Neural progenitor cell (in vitro differentiated cells): ENCODE data around the gene PCDH9. TPM values are rescaled to one million over a fixed set of nuclear protein-coding genes. Genes with fewer than 3 reads are reported as not detected.
A peak's percentile ranks its signal among the peaks of the same experiment; 100 is the strongest.

Experiments
- DNase-seq: peaks from one replicate; pipeline ENCODE4 v3.0.0-alpha.2; 2016; ENCODE audit warnings: low spot score
- H2AFZ ChIP-seq: fragments of 200-600 bp; sonication (generic); replicated peaks from 2 replicates; pipeline ENCODE4 v1.6.1; 2016; ENCODE audit warnings: antibody characterized with exemption
- H3F3A ChIP-seq: fragments of 200-600 bp; sonication (generic); 2 replicates; pipeline ENCODE4 v1.6.1; 2016; ENCODE audit warnings: antibody characterized with exemption, low read depth
- H3K27ac ChIP-seq: fragments of 200-600 bp; sonication (generic); 2 replicates; pipeline ENCODE4 v1.5.1; 2016; ENCODE audit warnings: mild to moderate bottlenecking
- H3K27me3 ChIP-seq: fragments of 200-600 bp; sonication (generic); 2 replicates; pipeline ENCODE4 v1.6.1; 2016; ENCODE audit warnings: mild to moderate bottlenecking, moderate library complexity
- H3K36me3 ChIP-seq: fragments of 200-600 bp; sonication (generic); 2 replicates; pipeline ENCODE4 v1.5.1; 2016
- H3K4me1 ChIP-seq: fragments of 200-600 bp; sonication (generic); 2 replicates; pipeline ENCODE4 v1.6.1; 2016; ENCODE audit warnings: mixed run types
- H3K4me2 ChIP-seq: fragments of 200-600 bp; sonication (generic); 2 replicates; pipeline ENCODE4 v1.6.1; 2016
- H3K4me3 ChIP-seq: fragments of 200-600 bp; sonication (generic); 2 replicates; pipeline ENCODE4 v1.5.1; 2016
- H3K79me2 ChIP-seq: fragments of 200-600 bp; sonication (generic); 2 replicates; pipeline ENCODE4 v1.6.1; 2016; ENCODE audit warnings: low read depth
- H3K9ac ChIP-seq: fragments of 200-600 bp; sonication (generic); 2 replicates; pipeline ENCODE4 v1.6.1; 2016
- H3K9me3 ChIP-seq: fragments of 200-600 bp; sonication (generic); 2 replicates; pipeline ENCODE4 v1.5.1; 2016; ENCODE audit warnings: low read depth
- H4K20me1 ChIP-seq: fragments of 200-600 bp; sonication (generic); 2 replicates; pipeline ENCODE4 v1.6.1; 2016; ENCODE audit warnings: low read depth
- H3K27ac Mint-ChIP-seq: 3 replicates; pipeline ENCODE4 v1.8.0; 2021; ENCODE audit warnings: mixed read lengths
- H3K27me3 Mint-ChIP-seq: 2 replicates; pipeline ENCODE4 v1.8.0; 2022; ENCODE audit warnings: low read depth, mild to moderate bottlenecking, inconsistent platforms, moderate library complexity, mixed read lengths; ENCODE audit not compliant: insufficient read depth
- H3K36me3 Mint-ChIP-seq: 3 replicates; pipeline ENCODE4 v1.8.0; 2021; ENCODE audit warnings: mixed read lengths
- H3K4me1 Mint-ChIP-seq: 3 replicates; pipeline ENCODE4 v1.8.0; 2021; ENCODE audit warnings: mixed read lengths
- H3K4me3 Mint-ChIP-seq: 3 replicates; pipeline ENCODE4 v1.8.0; 2021; ENCODE audit warnings: mild to moderate bottlenecking, moderate library complexity, mixed read lengths
- H3K9me3 Mint-ChIP-seq: 3 replicates; pipeline ENCODE4 v1.8.0; 2020; ENCODE audit warnings: mixed read lengths
- CTCF ChIP-seq: fragments of 200-600 bp; sonication (generic); IDR thresholded peaks from 2 replicates; pipeline ENCODE4 v1.5.1; 2017; ENCODE audit warnings: antibody characterized with exemption, mild to moderate bottlenecking
- EZH2 ChIP-seq: fragments of 200-600 bp; sonication (generic); IDR thresholded peaks from 2 replicates; pipeline ENCODE4 v1.6.1; 2017; ENCODE audit warnings: antibody characterized with exemption, mild to moderate bottlenecking, moderate library complexity
- EZH2phosphoT487 ChIP-seq: fragments of 200-600 bp; sonication (generic); IDR thresholded peaks from 2 replicates; pipeline ENCODE4 v1.6.1; 2017; ENCODE audit warnings: antibody characterized with exemption
- total RNA-seq: library from RNA; depleted of rRNA; stranded (reverse); fragments of >200 nt; gene quantifications from 2 replicates; pipeline ENCODE4 v1.2.3, GENCODE V29; 2015; ENCODE audit warnings: low replicate concordance

PCDH9 gene
- total RNA-seq, 1 donor from 2014 or later, result 0.24 TPM

GRCh38 chr13:67135356-67135755, 94.8 kb downstream of the PCDH9 start:
- Histone ChIP-seq H3K4me2 (no peak overlapping the region), H2AFZ (no peak overlapping the region), H3K4me3 (no peak overlapping the region), H3K79me2 (no peaks in the 10 kb centered on the region), H3K9ac (no peak overlapping the region), H3K4me1 (no peaks in the 10 kb centered on the region), H3K9me3 (no peaks in the 10 kb centered on the region), H3F3A (no peaks in the 10 kb centered on the region), H3K36me3 (no peaks in the 10 kb centered on the region), H3K27me3 (no peaks in the 10 kb centered on the region), H3K27ac (no peak overlapping the region), H4K20me1 (no peaks in the 10 kb centered on the region)
- peaks cover 5% of the 10 kb centered on the region for H3K9me3 Mint-ChIP-seq
- TF ChIP-seq CTCF (no peak), EZH2 (no peak), EZH2phosphoT487 (no peak)
- DNase-seq, result no peak
- H3K27me3 Mint-ChIP-seq, result peaks cover 1% of the 10 kb centered on the region
- H3K27ac Mint-ChIP-seq, result no peak overlapping the region
- peaks cover 32% of the 10 kb centered on the region for H3K4me1 Mint-ChIP-seq
- H3K36me3 Mint-ChIP-seq, result peaks cover 6% of the 10 kb centered on the region
- no peak overlapping the region for H3K4me3 Mint-ChIP-seq

- H3K27me3 ChIP-seq, result no peaks in the 10 kb centered on the region
- no peaks in the 10 kb centered on the region for H3K4me1 ChIP-seq
- no peak overlapping the region for H2AFZ ChIP-seq
- no peaks in the 10 kb centered on the region for H3K9me3 ChIP-seq
- no peak overlapping the region for H3K9ac ChIP-seq
- no peak overlapping the region for H3K4me3 Mint-ChIP-seq
- H3K27me3 Mint-ChIP-seq, result peaks cover 2% of the 10 kb centered on the region
- TF ChIP-seq EZH2 (no peak), CTCF (no peak), EZH2phosphoT487 (no peak)
- no peak overlapping the region for H3K27ac ChIP-seq
- no peaks in the 10 kb centered on the region for H4K20me1 ChIP-seq
- H3K36me3 Mint-ChIP-seq, result peaks cover 6% of the 10 kb centered on the region
- DNase-seq, result no peak
- no peaks in the 10 kb centered on the region for H3K36me3 ChIP-seq
- peaks cover 5% of the 10 kb centered on the region for H3K9me3 Mint-ChIP-seq
- no peaks in the 10 kb centered on the region for H3K79me2 ChIP-seq
- peak overlapping the region; percentile 86 for H3K27ac Mint-ChIP-seq
- no peaks in the 10 kb centered on the region for H3F3A ChIP-seq
- H3K4me2 ChIP-seq, result no peak overlapping the region
- no peak overlapping the region for H3K4me3 ChIP-seq
- peaks cover 33% of the 10 kb centered on the region for H3K4me1 Mint-ChIP-seq
Observed at GRCh38 chr13:67134417-67135129, 95.6 kb downstream of the PCDH9 start.

- peaks cover 5% of the 10 kb centered on the region for H3K9me3 Mint-ChIP-seq
- peaks cover 6% of the 10 kb centered on the region for H3K36me3 Mint-ChIP-seq
- Histone ChIP-seq H4K20me1 (no peaks in the 10 kb centered on the region), H3K4me1 (no peaks in the 10 kb centered on the region), H2AFZ (no peak overlapping the region), H3K9me3 (no peaks in the 10 kb centered on the region), H3K9ac (no peak overlapping the region), H3K27ac (no peak overlapping the region), H3K36me3 (no peaks in the 10 kb centered on the region), H3F3A (no peaks in the 10 kb centered on the region), H3K27me3 (no peaks in the 10 kb centered on the region), H3K79me2 (no peaks in the 10 kb centered on the region), H3K4me3 (no peak overlapping the region), H3K4me2 (no peak overlapping the region)
- H3K4me3 Mint-ChIP-seq, result no peak overlapping the region
- H3K27me3 Mint-ChIP-seq, result peaks cover 2% of the 10 kb centered on the region
- TF ChIP-seq EZH2 (no peak), EZH2phosphoT487 (no peak), CTCF (no peak)
- no peak overlapping the region for H3K27ac Mint-ChIP-seq
- H3K4me1 Mint-ChIP-seq, result peaks cover 42% of the 10 kb centered on the region
- DNase-seq, result no peak
Observed at GRCh38 chr13:67133476-67133875, 96.7 kb downstream of the PCDH9 start.
